ENCODE results near the gene FCHSD1.

DNA sequence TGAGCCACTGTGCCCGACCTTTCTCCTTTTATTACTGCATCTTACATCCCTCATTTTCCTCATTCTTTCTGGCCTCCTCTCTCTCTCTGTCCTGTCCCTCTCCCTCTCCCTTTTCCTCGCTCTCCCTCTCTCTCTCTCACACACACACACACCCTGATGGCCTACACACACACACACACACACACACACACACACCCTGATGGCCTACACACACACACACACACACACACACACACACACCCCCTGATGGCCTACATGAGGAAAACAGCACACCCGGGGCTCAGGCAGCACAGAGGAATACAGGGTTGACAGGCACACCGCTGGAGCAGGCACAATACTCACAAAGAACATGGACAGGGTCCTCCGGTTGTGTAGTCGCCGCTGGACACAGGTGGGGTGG is 3.8 kb upstream of the FCHSD1 start:
- TF ChIP-seq, protein P1, sequence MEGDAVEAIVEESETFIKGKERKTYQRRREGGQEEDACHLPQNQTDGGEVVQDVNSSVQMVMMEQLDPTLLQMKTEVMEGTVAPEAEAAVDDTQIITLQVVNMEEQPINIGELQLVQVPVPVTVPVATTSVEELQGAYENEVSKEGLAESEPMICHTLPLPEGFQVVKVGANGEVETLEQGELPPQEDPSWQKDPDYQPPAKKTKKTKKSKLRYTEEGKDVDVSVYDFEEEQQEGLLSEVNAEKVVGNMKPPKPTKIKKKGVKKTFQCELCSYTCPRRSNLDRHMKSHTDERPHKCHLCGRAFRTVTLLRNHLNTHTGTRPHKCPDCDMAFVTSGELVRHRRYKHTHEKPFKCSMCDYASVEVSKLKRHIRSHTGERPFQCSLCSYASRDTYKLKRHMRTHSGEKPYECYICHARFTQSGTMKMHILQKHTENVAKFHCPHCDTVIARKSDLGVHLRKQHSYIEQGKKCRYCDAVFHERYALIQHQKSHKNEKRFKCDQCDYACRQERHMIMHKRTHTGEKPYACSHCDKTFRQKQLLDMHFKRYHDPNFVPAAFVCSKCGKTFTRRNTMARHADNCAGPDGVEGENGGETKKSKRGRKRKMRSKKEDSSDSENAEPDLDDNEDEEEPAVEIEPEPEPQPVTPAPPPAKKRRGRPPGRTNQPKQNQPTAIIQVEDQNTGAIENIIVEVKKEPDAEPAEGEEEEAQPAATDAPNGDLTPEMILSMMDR (IDR thresholded peaks at IDR 0.05; ENCODE audit: poor library complexity): no peak
- no peak for TF ChIP-seq EZH2 (IDR thresholded peaks at IDR 0.05; ENCODE audit: borderline replicate concordance)
